Measurements from ENCODE around the gene PPP2R2D.

The PPP2R2D gene

DNA sequence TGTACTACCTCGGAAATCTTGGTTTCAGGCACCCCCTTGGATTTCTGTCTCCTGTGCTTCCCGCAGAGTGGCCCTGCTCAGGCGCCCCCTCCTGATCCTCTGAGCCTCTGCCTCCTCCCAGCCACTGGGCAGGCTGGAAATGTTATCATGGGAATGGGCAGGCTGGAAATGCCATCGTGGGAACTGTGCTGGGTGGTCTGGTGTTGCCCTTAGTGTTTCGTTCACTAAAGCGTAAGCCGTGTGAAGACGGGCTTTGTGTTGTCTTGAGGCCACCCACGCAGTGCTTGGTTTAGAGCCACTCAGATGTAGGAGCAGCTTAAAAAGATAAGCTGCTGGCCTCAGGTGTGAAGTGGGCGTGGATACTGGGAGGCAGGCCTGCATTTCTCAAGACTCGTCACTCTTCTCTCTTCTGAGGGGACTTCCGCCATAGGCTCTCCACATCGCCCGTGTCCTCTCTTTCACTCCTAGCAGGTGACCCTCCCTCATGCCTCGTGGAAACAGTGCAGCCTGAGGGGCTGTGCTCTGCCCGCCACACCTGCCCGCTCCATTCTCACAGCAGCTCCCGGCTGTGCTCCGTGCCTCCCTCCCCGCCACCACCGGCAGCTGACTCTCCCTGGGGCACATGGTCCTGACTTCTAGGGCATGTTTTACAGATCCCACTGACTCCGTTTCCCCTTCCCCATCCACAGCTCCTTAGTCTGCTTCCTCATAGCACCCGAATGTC lies 28.5 kb downstream of the PPP2R2D start:
- no peak for DNase-seq
- Mint-ChIP-seq H3K36me3 (peaks cover 36% of the 10 kb centered on the region), H3K4me1 (peaks cover 64% of the 10 kb centered on the region), H3K4me3 (no peak overlapping the region), H3K9me3 (peaks cover 9% of the 10 kb centered on the region), H3K27ac (no peak overlapping the region), H3K27me3 (no peaks in the 10 kb centered on the region)
- CTCF ChIA-PET: no interaction called here

DNA sequence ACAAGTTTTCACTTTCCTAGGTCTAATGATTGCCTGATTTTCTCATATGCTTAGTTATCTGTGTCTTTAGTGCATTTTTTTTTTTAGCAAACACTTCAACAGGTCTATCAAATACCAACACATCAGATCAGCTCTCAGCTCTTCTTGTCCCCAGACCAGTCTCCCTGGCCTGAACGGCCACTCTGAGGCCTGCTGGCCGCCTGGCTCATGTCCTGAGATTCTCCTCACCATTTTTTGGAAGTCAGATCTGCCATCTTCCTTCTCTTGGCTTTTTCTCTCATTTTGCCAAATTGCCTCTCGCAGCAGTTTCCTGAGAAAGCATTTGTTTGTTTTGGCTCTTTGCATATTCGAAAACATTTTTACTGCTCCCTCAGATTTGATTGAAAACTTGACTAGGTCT lies 29.3 kb downstream of the PPP2R2D start:
- H3K36me3 Mint-ChIP-seq: peaks cover 38% of the 10 kb centered on the region
- no peaks in the 10 kb centered on the region for H3K27me3 Mint-ChIP-seq
- peaks cover 5% of the 10 kb centered on the region for H3K9me3 Mint-ChIP-seq
- CTCF ChIA-PET: no interaction called here
- no peak overlapping the region for H3K4me3 Mint-ChIP-seq
- H3K27ac Mint-ChIP-seq: no peak overlapping the region
- no peak for DNase-seq
- peaks cover 69% of the 10 kb centered on the region for H3K4me1 Mint-ChIP-seq

DNA sequence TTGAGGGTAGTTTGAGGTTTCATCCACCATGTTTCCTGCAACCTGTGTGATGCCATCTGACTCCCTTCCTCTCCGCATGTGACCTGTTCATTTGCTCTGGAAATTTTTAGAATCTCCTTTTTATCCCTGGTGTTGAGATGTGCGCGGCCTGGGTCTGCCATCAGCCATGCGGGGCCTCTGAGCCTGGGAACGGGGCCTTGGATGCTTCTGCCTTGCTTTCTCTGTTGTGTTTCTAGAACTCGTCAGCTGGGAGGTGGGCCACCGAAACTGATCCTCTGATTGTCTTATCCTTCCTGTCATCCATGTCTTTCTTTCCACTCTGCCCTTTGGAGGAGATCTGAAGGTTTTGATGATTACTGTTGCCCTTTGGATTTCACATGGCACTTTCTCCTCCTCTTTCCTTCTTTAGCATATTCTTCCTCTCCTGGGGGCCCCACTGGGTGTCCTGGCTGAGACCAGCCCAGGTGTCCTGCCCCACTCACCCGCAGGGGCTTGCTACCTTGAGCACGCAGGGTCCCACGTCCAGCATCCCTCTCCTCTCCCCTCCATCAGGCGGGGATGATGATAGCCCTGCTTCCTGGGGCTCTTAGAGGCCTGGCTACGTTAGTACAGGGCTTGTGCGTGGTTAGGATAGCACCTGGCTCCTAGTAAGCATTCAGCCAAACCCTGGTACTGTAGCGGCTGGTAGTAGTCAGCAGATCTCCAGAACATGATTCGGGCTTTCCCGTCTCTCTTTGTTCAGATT lies 29.9 kb downstream of the PPP2R2D start:
- no peak overlapping the region for H3K4me3 Mint-ChIP-seq
- no peak overlapping the region for H3K27ac Mint-ChIP-seq
- DNase-seq: no peak
- H3K27me3 Mint-ChIP-seq: no peaks in the 10 kb centered on the region
- no peaks in the 10 kb centered on the region for H3K9me3 Mint-ChIP-seq
- peaks cover 70% of the 10 kb centered on the region for H3K4me1 Mint-ChIP-seq
- H3K36me3 Mint-ChIP-seq: peaks cover 36% of the 10 kb centered on the region
- CTCF ChIA-PET: no interaction called here

DNA sequence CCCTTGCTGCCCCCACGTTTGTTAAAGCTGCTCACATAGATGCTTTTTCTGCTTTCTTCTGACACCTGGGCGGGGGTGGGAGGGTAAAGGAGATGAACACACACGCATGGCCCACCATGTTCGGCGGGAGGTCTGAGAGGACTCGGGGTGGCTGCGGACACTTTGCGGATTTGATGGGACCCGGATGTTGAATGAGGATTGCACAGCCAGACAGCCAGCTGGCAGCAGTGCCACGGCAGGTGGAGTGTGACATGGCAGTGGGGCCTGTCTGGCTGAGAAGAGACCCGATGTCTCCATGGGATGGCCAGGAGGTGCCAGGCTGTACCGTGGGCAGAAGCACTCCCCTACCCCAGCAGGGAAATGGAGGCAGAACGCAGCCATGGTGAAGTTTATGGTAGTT lies 31.2 kb downstream of the PPP2R2D start:
- DNase-seq: no peak
- H3K4me1 Mint-ChIP-seq: peaks cover 64% of the 10 kb centered on the region
- no peaks in the 10 kb centered on the region for H3K9me3 Mint-ChIP-seq
- CTCF ChIA-PET: interaction anchor here (1.0 kb wide), 1 partner anchor 19 kb away, joined by 3 read pairs; no protein-coding TSS in a partner anchor
- H3K27me3 Mint-ChIP-seq: no peaks in the 10 kb centered on the region
- H3K27ac Mint-ChIP-seq: no peak overlapping the region
- peaks cover 35% of the 10 kb centered on the region for H3K36me3 Mint-ChIP-seq
- H3K4me3 Mint-ChIP-seq: no peak overlapping the region

DNA sequence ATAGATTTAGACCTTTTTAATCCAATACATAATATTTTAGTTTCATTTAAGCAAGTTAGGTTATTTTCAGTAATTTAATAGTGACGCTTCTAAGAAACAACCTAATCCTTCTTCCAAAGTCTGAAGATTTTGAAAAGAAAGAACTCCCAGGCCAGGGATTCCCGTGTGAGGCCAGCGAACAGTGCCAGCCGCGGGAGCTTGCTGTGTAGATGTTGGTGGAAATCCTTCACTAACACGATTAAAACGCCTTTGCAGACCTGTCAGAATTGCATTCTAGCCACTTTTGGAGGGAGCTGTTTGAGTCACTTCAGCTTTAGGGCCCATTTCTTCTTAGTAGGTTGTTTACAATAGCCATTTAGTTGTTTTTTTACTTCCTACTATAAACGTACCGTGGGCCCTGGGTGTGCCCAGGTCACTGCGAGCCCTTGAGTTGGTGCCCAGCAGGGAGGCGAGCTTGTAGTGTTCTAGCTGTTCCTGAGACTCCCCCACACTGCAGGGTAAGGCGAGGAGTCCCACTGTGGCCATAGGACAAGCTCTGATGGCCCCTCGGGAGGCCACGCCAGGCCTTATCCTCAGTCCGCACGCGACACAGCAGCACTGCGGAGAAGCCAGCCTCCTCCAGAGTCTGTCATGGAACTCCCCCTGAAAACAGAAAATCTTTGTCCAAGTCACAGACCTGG lies 32.3 kb downstream of the PPP2R2D start:
- Mint-ChIP-seq H3K4me1 (peaks cover 53% of the 10 kb centered on the region), H3K9me3 (no peaks in the 10 kb centered on the region), H3K36me3 (peaks cover 37% of the 10 kb centered on the region), H3K27me3 (no peaks in the 10 kb centered on the region), H3K27ac (no peak overlapping the region), H3K4me3 (no peak overlapping the region)
- DNase-seq: no peak
- CTCF ChIA-PET: interaction anchor here (1.0 to 1.3 kb wide), 3 partner anchors 20 to 58 kb away, joined by 3 to 7 read pairs (median 3); no protein-coding TSS in a partner anchor

DNA sequence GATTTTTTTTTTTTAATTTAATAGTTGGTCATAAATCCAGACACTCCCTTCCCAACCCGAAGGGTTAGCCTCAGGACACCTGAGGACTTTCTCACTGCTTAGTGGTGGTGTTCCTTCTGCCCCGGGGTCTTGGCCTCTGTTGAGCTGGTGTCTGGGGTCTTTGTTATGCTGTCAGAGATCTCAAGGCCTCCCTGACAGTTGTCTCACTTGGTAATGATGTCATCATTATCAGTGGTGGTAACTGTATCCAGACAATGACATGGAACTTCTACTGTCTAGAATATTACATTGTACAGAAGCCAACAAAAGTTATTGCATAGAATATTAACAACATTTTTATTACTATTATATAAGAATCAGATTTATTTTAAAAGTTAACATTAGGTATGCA lies 32.9 kb downstream of the PPP2R2D start:
- Mint-ChIP-seq H3K36me3 (peaks cover 36% of the 10 kb centered on the region), H3K4me1 (peaks cover 48% of the 10 kb centered on the region), H3K27me3 (no peaks in the 10 kb centered on the region), H3K27ac (no peak overlapping the region), H3K9me3 (no peaks in the 10 kb centered on the region), H3K4me3 (no peak overlapping the region)
- DNase-seq: no peak
- CTCF ChIA-PET: interaction anchor here (1.1 to 1.3 kb wide), 2 partner anchors 48 to 58 kb away, joined by 3 to 7 read pairs; no protein-coding TSS in a partner anchor

DNA sequence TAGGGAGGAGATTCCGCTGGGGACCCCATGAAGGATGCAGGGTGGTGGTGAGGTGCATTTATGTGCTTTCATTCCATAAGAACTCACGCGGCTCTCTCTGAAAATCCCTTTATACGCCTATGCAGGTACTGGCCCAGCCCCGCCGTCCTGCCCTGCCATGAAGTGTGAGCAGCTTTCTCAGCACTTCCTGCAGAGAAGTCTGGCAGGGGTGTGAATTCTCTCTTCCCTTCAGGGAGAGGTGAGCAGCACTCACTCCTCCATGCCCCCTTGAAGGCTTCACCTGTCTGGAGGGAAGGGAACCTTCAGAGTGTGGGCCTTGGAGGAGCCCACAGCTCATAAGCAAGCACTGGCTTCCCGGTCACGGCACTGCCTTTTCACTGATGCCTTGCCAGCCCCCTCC lies 34.0 kb downstream of the PPP2R2D start:
- no peaks in the 10 kb centered on the region for H3K27me3 Mint-ChIP-seq
- peak overlapping the region; percentile 83 for H3K27ac Mint-ChIP-seq
- DNase-seq: no peak
- CTCF ChIA-PET: interaction anchor here (1.6 kb wide), 1 partner anchor 10 kb away, joined by 3 read pairs; no protein-coding TSS in a partner anchor
- H3K36me3 Mint-ChIP-seq: peaks cover 34% of the 10 kb centered on the region
- peaks cover 38% of the 10 kb centered on the region for H3K4me1 Mint-ChIP-seq
- H3K9me3 Mint-ChIP-seq: no peaks in the 10 kb centered on the region
- H3K4me3 Mint-ChIP-seq: no peak overlapping the region

DNA sequence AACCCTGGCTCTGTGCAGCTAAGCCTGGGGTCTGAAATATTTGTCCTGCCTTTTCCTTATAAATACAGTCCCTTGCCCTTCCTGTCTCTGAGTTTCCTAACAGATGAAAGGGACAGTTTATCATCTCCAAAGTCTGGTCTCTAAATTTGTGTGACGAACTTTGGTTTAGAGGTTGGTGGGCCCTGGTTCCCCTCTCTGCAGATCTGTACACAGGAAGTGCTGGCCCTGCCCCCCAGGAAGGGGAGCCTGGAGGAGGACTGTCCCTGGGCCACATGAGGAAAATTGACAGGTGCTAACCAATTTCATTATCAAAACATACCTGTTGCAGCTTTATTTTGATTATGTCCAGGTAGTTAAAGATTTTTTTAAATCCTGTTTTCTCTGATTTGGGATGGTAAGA lies 34.5 kb downstream of the PPP2R2D start:
- Mint-ChIP-seq H3K27ac (peak overlapping the region; percentile 83), H3K4me1 (peaks cover 33% of the 10 kb centered on the region), H3K4me3 (no peak overlapping the region), H3K27me3 (no peaks in the 10 kb centered on the region), H3K36me3 (peaks cover 38% of the 10 kb centered on the region), H3K9me3 (no peaks in the 10 kb centered on the region)
- DNase-seq: no peak
- CTCF ChIA-PET: interaction anchor here (1.6 kb wide), 1 partner anchor 10 kb away, joined by 3 read pairs; no protein-coding TSS in a partner anchor

DNA sequence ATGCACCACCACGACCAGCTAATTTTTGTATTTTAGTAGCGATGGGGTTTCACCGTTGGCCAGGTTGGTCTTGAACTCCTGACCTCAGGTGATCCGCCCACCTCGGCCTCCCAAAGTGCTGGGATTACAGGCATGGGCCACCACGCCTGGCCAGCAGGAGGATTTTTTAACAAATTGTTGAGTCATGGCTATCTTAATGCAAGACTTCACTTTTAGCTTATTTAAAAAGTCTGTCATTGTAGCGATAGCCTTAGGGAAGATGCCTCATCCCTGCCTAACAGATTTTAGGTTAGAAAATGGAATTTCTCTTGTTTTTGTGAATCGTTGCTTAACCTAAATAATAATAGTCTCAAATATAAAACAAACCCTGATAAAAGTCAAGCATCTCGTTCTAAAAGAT lies 35.5 kb downstream of the PPP2R2D start:
- peaks cover 25% of the 10 kb centered on the region for H3K4me1 Mint-ChIP-seq
- H3K9me3 Mint-ChIP-seq: no peaks in the 10 kb centered on the region
- no peaks in the 10 kb centered on the region for H3K27me3 Mint-ChIP-seq
- DNase-seq: no peak
- no peak overlapping the region for H3K27ac Mint-ChIP-seq
- H3K4me3 Mint-ChIP-seq: no peak overlapping the region
- CTCF ChIA-PET: no interaction called here
- H3K36me3 Mint-ChIP-seq: peaks cover 41% of the 10 kb centered on the region

DNA sequence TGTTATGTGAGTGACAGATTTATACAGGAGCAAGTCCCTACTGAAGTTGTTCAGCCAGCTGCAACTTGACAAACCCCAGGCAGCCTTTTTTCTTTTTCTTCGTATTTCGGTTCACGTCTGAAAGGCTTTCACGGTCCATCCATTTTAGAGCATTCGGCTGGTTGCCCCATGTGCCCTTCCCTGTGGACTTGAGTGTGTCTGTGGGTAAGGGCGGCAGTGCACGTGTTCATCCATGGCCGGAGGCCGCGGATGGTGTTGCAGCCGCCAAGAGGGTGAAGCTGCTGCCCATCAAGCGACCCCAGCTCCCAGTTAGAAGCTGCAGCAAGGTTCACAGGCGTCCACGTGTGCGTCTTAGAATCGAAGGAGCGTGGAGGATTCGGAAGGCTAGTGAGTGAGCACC lies 35.9 kb downstream of the PPP2R2D start:
- Mint-ChIP-seq H3K27me3 (no peaks in the 10 kb centered on the region), H3K27ac (no peak overlapping the region), H3K4me3 (no peak overlapping the region), H3K9me3 (no peaks in the 10 kb centered on the region), H3K36me3 (peaks cover 41% of the 10 kb centered on the region), H3K4me1 (peaks cover 21% of the 10 kb centered on the region)
- no peak for DNase-seq
- CTCF ChIA-PET: no interaction called here

DNA sequence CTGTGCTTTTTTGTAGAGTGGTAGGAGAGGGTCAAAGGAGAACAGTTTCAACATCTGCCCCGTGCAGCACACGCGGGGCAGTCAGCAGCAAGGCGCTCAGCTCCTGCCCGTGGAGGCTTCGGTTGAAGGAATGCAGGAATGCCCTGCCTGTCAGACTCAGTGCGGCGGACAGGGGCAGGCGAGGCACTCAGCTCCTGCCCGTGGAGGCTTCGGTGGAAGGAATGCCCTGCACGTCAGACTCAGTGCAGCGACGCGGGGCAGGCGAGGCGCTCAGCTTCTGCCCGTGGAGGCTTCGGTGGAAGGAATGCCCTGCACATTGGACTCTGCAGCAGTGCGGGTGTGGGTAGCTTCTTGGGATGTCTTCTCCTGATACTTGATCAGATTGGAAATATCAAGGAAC lies 37.0 kb downstream of the PPP2R2D start:
- CTCF ChIA-PET: no interaction called here
- no peak for DNase-seq
- H3K4me3 Mint-ChIP-seq: no peak overlapping the region
- peaks cover 17% of the 10 kb centered on the region for H3K4me1 Mint-ChIP-seq
- H3K27me3 Mint-ChIP-seq: no peaks in the 10 kb centered on the region
- peaks cover 44% of the 10 kb centered on the region for H3K36me3 Mint-ChIP-seq
- H3K9me3 Mint-ChIP-seq: no peaks in the 10 kb centered on the region
- H3K27ac Mint-ChIP-seq: no peak overlapping the region

DNA sequence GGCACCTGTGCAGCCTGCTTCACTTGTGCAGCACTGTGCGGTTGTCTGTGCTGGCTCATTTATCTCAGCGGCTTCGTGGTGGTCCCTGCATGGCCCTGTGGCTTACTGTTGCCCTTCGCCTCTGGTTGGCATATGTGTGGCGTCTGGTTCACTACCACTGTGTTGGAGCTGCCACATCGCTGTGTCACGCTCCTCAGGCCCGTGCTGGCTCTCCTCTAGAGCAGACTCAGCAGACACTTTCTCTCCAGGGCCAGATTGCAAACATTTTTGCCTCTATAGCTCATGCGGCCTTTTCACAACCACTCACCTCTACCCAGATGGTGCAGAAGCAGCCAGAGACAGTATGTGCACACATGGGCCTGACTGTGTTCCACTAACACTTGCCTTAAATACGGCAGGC lies 37.9 kb downstream of the PPP2R2D start:
- no peaks in the 10 kb centered on the region for H3K27me3 Mint-ChIP-seq
- peaks cover 17% of the 10 kb centered on the region for H3K4me1 Mint-ChIP-seq
- CTCF ChIA-PET: no interaction called here
- H3K4me3 Mint-ChIP-seq: no peak overlapping the region
- H3K36me3 Mint-ChIP-seq: peaks cover 49% of the 10 kb centered on the region
- DNase-seq: no peak
- H3K9me3 Mint-ChIP-seq: no peaks in the 10 kb centered on the region
- H3K27ac Mint-ChIP-seq: no peak overlapping the region

DNA sequence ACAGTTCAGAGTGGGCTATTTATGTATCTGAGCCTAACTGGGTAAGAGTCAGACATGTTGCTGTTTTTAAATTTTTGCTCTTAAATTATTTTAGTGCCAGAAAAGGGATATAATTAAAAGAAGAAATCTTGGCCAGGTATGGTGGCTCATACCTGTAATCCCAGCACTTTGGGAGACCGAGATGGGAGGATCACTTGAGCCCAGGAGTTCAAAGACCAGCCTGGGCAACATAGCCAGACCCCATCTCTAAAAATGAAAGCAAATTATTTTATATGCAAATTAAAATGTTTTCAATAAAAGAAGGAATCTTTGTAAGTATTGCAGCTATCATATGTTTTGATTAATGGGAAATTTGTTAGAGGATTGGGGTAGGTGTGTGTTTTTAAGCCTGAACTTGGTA lies 41.6 kb downstream of the PPP2R2D start:
- no peaks in the 10 kb centered on the region for H3K4me1 Mint-ChIP-seq
- no peaks in the 10 kb centered on the region for H3K9me3 Mint-ChIP-seq
- no peak for DNase-seq
- no peak overlapping the region for H3K27ac Mint-ChIP-seq
- no peaks in the 10 kb centered on the region for H3K27me3 Mint-ChIP-seq
- H3K36me3 Mint-ChIP-seq: peaks cover 56% of the 10 kb centered on the region
- CTCF ChIA-PET: interaction anchor here (1.9 kb wide), 1 partner anchor 57 kb away, joined by 8 read pairs; no protein-coding TSS in a partner anchor
- no peak overlapping the region for H3K4me3 Mint-ChIP-seq

DNA sequence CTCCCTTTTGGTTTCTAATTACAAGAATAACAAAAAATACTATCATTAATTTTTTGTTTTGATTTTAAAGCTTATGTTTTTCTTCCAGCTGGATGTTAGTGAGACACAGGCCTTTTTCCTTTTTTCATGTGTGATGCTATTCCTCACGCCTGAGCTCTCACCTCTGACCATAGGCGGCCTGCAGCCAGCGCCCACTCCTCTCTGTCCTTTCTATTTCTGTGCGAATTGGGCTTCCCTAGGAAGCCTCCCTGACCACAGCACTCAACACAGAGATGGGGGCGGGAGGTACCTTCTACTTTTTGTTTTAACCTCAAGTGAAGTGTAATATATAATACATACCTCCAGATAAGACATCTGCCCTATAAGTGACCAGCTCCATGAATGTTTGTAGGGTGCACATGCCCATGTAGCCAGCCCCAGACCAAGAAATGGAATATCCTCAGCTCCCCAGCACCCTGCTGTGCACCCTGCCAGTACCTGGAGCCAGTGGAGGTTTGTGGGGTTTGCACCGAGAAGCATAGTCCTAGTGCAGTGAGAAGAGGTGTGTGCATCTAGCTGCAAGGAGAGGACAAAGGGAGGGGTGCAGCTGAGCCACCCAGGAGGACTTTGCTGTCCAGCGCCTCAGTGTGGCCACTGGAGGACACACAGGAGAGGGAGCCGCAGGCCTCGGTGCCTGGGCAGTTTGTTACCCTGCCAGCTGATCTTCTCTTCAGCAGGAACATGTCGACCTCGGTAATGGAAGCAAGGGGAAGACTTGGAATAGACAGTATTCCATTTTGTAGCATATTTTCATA lies 42.4 kb downstream of the PPP2R2D start:
- Mint-ChIP-seq H3K4me1 (no peaks in the 10 kb centered on the region), H3K36me3 (peaks cover 58% of the 10 kb centered on the region), H3K27ac (no peak overlapping the region), H3K9me3 (no peaks in the 10 kb centered on the region), H3K4me3 (no peak overlapping the region), H3K27me3 (no peaks in the 10 kb centered on the region)
- DNase-seq: no peak
- CTCF ChIA-PET: interaction anchor here (1.0 to 1.9 kb wide), 3 partner anchors 44 to 80 kb away, joined by 5 to 8 read pairs (median 6); no protein-coding TSS in a partner anchor
